GM11168 (cell line): ENCODE measurements around the gene PPCS.
"Not testable (repeated sequence)": the region's sequence is repeated elsewhere in the genome, so short reads cannot be mapped to it uniquely, and the experiment has no call there.

Experiments
- in situ Hi-C: fragments of 300-500 bp; cut with MboI; formaldehyde crosslinking; loops from one replicate; pipeline ENCODE4 v1.12.0; 2022; ENCODE audit warnings: low sequenced_read_pairs; ENCODE audit not compliant: unreplicated experiment

The PPCS gene

GRCh38 chr1:42449256-42449655 is 7.1 kb upstream of the PPCS start:
- in situ Hi-C loops = no loop called here

GRCh38 chr1:42450061-42450460 is 6.3 kb upstream of the PPCS start:
- in situ Hi-C loops = no loop called here

GRCh38 chr1:42453386-42453785 is 3.0 kb upstream of the PPCS start:
- in situ Hi-C loops = no loop called here

- in situ Hi-C loops = no loop called here
These were observed 1.9 kb upstream of the PPCS start for GRCh38 chr1:42454403-42454802.

- in situ Hi-C loops = no loop called here
These were observed 379 bp downstream of the PPCS start for GRCh38 chr1:42456754-42457089.

- in situ Hi-C loops = no loop called here
These were observed 4.9 kb downstream of the PPCS start for GRCh38 chr1:42461196-42461595.

GRCh38 chr1:42462828-42463763 is 6.8 kb downstream of the PPCS start, which contains the start of gene CCDC30:
TSS of gene CCDC30 (plus strand) at chr1:42463286. CDS start at chr1:42480552, 17,266 bp downstream.
- in situ Hi-C loops = no loop called here

GRCh38 chr1:42463921-42464320 is 7.6 kb downstream of the PPCS start:
- in situ Hi-C loops = no loop called here

GRCh38 chr1:42466030-42466429 is 9.7 kb downstream of the PPCS start:
- in situ Hi-C loops = no loop called here

GRCh38 chr1:42469727-42470126 is 13.4 kb downstream of the PPCS start:
- in situ Hi-C loops = no loop called here

- in situ Hi-C loops = no loop called here
These were observed 20.3 kb downstream of the PPCS start for GRCh38 chr1:42476605-42477004.

GRCh38 chr1:42477354-42477753 is 21.0 kb downstream of the PPCS start:
- in situ Hi-C loops = not testable (repeated sequence)

- in situ Hi-C loops = no loop called here
These were observed 21.4 kb downstream of the PPCS start for GRCh38 chr1:42477775-42478174.

- in situ Hi-C loops = no loop called here
These were observed 23.3 kb downstream of the PPCS start for GRCh38 chr1:42479621-42480020.

GRCh38 chr1:42480921-42481320 is 24.6 kb downstream of the PPCS start:
- in situ Hi-C loops = no loop called here

- in situ Hi-C loops = no loop called here
These were observed 26.4 kb downstream of the PPCS start for GRCh38 chr1:42482635-42483153.

- in situ Hi-C loops = no loop called here
These were observed 28.0 kb downstream of the PPCS start for GRCh38 chr1:42484382-42484781.

GRCh38 chr1:42490237-42490636 is 33.9 kb downstream of the PPCS start:
- in situ Hi-C loops = no loop called here

GRCh38 chr1:42502031-42502430 is 45.7 kb downstream of the PPCS start:
- in situ Hi-C loops = not testable (repeated sequence)

GRCh38 chr1:42504535-42505128 is 48.3 kb downstream of the PPCS start:
- in situ Hi-C loops = no loop called here

GRCh38 chr1:42506576-42506975 is 50.2 kb downstream of the PPCS start:
- in situ Hi-C loops = no loop called here
